HG02798 (cell line): Measurements from ENCODE around the gene COL27A1.
A peak's percentile ranks its signal among the peaks of the same experiment; 100 is the strongest.

Experiments
- ATAC-seq: cut with Tn5 transposase; IDR thresholded peaks from one replicate; pipeline ENCODE4 v1.9.1; 2021; ENCODE audit warnings: mild to moderate bottlenecking; ENCODE audit not compliant: unreplicated experiment, poor library complexity

The COL27A1 gene

DNA sequence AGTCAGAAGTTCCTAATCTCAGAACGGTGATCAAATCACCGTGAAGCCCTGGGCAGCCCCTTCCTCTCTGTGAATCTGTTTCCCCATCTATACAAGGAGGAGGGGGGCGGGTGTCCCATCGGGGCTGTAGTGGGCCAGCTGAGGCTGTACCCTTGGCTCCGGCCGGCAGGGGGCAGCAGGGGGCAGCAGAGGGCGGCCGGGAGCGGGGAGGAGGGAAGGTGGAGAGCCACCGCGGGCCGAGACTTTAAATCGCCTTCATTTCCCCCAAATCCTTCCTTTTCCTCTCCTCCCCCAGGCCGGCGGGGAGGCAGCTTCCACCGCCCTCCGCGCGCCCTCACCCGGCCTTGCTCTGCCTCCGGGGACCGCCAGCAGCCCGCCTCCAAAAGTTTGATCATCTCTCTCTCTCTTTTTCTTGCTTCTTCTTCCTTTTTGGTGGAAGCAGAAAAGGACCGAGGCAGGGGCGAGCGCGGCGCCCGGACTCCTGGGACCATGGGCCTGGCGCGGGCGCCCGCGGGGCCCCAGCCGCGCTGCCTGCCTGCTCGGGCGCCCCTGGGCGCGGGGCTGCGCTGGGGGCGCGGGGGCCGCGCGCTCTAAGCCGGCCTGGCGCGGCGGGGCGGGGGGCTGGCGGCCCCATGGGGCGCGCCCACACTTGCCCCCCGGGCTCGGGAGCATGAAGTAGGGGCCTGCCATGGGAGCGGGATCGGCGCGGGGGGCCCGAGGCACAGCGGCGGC is at the start of gene COL27A1:
TSS of gene COL27A1 (plus strand) at position 275 of the 732 bp plus-strand sequence. CDS start at position 689, 414 bp downstream.
- peak; percentile 94 for ATAC-seq

DNA sequence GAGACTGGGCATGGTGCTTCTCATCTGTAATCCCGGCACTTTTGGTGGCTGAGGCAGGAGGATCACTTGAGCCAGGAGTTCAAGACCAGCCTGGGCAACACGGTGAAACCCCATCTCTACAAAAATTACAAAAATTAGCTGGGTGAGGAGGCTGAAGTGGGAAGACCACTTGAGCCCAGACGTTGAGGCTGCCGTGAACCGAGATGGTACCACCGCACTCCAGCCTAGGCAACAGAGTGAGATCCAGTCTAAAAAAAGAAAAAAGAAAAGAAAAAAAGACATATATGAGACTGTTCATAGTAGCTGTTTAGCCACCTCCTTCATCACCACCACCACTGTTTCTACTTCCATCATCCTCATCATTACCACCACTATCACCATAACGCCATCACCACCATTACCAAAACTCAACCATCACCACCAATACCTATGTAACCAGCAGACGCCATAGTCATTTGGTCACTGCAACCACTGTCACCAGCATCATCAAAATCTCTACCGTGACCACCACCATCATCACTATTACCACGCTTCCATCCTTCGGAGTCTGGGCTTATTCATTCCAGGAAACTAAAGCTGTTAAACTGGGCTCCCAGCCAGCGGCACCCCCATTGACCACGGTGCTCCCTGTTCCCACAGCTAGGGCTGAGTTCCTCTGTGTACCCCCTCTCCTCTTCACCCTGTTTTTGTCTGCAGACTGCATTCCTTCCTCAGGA is 47.9 kb upstream of the COL27A1 start:
- no peak for ATAC-seq

DNA sequence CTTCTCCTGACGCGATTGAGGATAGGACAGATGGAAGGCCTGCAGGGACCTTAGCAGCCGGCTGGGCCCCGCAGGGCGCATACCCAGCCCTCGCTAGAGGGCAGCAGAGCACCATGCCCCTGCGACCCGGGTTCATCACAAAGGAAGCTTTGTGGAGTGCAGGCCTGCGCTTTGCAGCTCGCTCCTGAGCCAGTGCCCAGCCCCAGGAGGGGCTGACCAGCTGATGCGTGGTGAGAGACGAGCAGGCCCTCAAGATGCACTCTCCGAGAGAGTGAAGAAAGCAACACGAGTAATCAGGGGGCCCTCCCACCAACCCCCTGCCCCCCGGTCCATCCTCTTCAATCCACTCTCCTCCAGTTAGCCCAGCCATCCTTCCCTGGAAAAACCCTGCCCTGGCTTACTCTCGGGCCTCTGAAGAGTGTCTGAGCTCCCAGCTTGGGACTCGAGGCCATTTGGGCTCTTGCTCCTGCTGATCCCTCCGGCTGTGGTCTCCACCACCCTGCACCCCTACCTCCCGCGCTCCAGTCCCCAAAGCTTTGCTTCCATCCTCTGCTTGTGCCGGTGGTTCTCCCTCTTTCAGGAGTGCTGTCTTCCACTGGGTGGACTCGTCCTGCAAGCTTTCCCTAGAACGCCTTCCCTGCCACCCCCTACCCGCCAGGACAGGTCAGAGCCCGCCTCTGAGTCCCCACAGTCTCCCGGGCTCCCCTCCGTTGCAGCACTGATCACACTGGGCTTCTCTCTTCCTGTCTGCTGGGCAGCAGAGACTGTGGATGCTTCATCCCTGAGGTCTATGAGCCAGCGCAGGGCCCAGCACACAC is 47.1 kb upstream of the COL27A1 start:
- ATAC-seq = peak; percentile 62

DNA sequence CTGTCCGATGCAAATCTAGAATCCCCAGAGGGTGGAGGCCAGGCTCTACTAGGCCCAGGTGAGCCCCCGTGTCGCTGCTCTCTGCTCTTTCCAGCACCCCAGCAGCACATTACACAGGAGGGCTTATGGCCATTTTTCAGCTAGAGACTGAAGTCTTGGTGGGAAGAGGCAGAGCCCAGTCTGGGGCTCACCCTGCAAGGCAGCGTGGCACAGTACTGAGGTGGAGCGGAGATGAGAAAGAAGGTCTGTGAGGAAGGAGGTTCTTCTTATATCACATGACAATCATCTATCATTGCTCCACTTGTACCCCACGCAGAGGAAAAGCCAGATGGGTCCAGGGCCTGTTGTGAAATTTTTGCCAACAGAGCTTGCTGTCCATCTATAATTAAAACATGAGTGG is 46.2 kb upstream of the COL27A1 start:
- ATAC-seq = no peak

DNA sequence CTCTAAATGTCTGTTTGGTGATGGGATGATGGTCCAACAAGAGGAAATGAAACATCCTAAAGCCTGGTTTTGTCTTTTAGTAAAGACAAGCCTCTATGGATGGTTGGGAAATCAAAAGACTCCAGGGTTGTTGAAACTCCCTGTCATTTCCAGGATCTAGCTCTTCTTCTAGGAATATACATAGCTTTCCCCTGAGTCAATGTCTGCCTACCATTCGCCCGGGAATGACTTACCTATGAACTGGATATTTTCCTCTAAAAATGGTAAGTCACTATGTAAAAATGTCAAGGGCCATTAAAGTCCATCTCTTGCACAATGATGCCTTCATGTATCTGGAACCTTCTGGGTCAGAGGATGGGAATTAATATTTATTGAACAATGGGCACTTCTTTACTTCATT is 45.2 kb upstream of the COL27A1 start:
- no peak for ATAC-seq

DNA sequence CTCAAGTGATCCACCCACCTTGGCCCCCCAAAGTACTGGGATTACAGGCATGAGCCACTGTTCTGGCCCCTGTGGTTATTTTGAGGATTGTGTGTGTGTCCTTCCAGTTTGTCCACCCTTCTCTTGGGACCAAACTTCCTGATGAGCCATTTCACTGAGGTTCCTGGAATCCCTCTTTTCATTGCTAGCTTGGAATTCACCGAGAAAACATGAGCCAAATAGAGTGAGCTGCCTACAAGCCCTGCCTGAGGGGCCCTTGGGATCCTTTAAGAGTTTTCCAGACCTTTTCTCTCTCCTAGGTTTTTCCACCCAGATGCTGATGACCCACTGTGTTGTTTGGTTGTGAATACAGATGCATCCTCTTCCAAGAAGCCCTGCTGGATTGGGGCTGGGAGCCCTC is 43.0 kb upstream of the COL27A1 start:
- ATAC-seq = no peak

DNA sequence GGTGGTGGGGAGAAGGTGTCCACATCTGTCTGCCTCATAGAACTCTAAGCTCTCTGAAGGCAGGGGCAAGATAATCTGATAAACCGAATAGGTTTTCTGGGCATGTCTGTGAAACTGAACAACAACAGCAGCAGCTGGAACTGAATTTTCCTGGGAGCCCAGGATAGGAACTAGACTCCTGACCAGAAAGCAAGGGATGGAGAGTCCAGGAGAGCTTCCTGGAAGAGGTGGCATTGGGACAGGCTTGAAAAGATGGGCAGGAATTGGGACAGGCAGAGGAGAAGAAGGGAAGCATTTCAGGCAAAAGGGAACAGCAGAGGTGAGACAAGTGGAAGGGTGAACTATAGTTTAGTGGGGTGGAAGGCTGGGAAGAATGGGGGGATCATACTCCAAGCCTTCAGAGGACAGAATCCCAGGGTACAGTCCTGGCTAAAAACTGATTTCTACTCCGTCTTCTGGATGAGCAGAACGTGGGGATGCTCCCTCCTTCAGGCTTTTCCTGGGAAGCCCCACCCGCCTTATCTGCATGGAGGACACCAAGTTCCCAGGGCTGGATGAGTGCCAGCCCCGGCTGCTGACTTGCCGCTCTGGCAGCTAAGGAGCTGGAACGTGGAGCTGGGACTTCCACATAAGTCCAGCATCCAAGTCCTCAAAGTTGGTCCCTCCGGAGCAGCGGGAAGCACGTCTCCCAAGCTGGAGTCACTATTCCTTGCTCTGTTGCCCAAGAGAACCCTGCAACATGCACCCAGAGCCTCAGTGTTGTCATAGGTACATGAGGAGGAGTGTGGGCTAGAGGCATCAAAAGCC is 42.4 kb upstream of the COL27A1 start:
- no peak for ATAC-seq

DNA sequence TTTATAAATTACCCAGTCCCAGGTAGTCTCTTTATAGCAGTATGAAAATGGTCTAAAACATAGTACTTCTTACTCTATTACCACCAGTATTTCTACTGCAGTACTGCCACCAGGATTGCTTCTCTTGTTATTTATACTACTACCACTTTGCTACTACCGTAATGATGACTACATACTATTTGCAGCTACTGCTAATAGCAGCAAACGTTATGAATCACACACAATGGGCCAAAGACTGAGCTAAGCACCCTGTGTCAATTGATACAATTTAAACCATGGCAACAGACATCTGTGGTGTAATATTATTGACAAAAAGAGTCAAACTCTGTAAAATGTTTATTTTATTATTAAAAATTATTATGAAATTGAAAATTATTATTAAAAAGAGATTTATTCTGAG is 41.0 kb upstream of the COL27A1 start:
- ATAC-seq = no peak

DNA sequence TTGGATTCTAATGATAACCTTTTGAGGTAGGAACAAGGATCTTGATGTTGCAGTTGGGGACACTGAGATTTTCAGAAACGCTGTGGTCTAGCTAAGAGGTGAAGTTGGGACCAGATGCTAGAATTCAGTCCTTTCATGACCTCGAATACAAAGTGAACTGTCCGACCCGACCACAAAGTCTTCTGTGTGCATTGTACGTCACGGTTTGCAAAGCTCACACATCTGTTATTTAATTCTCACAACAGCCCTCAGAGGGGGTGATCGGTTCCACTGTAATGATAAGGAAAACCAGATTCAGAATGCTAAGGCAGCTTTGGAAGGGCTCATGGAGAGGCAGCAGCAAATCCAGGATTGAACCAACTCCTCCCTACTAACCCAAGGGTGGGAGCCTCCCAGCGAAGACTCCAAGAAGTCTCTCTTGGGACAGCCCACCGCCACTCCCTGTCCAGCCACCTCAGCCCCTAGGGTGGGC is 39.6 kb upstream of the COL27A1 start:
- ATAC-seq = no peak

DNA sequence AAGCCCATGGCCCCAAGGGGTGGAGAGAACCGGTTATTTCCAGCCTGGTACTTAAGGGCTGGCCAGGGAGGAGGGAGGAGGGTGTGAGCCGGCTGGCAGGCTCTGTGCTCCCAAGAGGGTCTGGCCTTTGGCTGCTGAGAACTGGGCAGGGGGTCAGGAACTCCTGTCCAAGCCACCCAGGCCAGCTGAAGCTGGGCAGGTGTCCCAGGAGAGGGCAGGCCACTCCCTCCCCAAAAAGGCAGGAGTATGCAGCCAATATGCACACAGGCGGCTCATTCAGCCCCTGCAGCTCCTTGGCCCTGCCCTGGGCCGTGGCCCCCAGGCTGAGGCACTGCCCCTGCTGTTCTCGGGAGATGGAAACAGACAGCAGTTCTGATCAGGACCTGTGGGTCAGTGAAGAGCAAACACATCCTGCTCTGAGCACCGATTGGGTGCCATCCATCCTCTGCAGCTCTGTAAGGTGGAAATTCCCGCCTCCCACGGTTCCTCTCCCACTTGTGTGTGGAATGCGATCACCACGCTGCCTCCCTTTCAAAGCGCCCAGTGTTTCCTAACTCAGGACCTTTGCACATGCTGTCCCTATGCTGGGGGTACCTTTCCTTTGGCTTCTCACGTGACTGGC is 39.1 kb upstream of the COL27A1 start:
- ATAC-seq = no peak

DNA sequence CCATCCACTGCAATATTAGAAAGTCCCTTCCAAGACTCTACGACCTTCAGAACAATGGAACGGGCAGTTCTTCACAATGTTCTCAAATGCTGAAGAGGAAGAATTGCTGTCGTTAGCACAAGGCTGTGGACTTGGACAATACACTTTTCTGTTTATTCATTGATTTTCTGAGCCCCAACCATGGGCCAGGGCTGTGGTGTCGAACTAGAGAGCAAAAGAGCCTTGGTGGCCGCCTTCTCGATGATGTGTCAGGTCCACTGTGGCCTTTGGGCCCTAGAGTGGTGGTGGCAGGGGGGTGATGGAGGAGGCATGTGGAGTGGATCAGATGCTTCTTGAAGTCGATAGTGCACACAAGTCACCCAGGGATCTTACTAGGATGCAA is 37.7 kb upstream of the COL27A1 start:
- ATAC-seq = no peak

DNA sequence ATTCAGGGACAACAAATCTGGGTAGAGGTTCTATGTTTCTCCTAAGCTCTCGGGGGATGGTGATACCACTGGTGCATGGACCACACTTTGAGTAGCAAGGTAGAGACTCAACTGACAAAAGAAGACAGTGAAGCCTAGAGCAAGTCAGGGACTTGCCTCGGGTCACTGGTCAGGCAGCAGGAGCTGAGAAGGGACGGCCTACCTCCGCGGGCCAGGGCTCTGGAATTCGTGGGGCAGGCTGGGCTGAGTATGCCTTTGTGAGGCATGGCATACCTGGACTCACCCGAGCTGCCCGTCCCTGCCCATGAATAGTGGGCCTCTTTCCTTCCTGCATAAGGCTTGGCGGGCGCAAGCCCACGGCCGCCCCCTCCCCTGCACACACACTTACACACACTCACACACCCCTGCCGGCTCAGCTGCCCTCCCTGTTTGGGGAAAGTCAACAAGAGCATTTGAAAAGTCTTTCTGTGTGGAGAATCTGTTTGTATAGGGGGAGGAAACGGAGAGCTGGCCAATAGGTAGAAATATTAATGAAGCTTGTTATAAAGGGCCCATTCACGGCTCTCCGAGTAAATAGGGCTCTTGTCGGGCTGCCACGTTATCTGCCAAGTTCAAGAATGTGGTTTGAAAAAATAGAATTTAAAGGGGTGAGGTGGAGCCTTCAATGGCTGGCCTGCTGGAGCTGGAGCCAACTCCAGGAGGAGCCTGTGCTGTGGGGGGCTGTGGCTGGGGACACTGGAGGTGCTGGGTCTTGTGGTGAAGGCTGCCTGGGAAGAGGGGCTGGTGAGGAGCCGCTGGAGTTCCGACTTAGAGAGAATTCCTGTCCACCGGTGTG is 37.1 kb upstream of the COL27A1 start:
- ATAC-seq = no peak

DNA sequence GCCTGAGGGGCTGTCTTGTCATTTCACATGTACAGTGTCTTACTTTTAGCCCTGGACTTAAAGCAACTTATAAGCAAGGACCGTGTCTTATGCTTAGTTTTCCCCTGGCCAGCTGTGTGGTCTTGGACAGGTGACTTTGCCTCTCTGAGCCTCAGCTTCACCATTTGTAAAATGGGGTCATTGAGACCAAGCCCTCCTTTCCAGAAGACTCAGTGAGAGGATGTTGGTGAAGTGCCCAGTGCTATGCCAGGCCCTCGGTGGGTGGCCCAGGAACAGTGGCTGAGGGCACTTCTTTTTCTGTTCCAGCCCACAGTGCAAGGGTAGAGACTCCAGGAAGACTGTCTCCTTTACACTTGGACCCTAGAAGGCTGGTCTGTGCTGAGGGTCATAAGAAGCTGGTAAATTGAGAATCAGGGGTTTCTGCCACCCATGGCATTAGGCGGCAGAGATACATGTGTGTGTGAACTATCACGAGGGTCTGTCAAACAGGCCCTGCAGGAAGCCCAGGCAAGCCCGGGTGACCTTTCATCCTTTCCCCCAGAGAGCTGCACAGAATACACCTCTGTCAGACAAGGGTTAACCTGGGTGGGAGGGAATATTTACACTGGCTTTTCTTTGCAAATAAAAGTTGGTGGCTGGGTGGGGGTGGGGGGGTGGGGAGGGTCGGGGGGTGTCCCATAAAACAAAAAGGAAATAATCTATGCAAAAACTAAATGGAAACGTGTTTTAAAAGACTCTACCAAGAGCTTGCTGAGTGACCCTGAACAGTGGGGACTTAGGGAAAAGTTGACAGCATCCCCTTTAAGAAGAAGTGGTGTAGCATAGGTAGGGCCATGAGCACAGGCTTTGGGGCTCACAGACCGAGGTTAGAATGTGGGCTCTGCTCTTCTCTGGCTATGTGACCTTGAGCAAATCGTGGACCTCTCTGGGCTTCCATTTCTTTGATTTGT is 35.8 kb upstream of the COL27A1 start:
- ATAC-seq = no peak

DNA sequence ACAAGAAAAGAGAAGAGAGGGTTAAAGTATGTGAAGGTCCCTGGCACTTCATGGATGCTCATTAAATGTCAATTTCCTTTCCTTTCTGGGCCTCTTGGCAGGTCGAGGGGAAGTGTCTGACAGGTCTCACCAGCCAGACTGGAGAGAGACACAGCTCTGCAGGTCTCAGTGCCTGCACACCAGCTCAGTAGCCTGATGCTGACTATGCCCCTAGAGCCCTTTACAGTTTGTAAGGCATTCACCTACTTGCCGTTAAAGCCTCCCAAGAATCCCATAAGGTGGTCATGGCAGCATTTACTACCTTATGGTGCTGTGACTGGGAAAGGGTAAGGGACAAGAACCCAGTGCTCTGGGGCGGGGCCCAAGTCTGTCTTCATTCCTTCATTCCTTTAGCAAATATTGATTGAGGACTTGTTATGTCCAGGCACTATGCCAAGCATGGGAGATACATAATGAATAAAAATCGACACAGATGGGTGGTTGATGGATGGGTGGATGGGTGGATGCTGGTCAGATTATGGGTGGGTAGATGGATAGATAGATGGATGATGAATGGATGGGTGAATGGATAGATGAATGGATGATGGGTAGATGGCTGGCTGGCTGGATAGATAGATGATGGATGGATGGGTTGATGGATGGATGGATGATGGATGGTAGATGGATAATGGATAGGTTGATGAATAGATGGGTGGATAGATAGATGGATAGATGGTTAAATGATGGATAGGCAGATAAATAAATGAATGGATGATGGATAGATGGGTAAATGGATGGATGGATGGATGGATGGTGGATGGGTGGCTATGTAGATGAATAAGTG is 34.9 kb upstream of the COL27A1 start:
- ATAC-seq = no peak

DNA sequence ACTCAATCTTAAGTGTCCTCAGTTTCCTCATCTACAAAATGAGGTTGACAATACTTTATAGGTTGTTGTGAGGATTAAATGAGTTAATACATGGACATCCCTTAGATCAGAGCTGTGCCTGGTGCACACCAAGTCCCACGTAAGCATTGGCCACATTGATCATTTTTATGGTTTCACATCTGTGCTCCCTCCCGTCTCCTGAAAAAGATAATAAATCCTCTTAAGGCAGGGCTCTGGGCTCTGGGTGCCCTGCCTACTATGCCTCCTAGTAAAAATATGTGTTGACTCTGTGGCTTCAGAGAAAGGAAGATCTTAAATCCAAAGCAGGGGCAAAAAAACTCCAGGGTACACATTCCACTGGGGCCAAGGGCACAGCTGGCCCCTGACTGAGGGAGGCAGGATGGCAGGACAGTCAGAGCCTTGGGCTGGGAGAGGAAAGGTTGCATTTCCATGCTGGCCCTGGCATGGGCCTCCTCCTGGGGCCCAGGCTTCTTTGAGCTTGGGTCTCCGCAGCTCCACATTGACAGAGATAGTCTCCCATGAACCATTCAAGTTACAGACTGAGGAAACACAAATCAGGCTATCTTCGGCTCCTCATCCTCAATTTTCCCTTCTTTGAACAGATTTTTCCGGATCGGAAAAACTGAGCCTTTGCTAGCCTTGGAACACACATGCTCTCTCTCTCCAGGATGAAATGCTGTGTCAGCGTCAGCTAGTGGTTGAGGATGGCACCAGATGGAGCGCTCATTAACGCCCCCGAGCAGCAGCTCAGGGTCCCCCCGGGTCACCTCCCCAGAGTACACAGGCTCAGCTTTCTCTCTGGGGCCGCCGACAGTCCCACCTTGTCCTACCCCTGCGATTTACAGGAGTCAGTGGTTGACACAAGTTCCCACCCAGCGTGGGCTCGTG is 33.9 kb upstream of the COL27A1 start:
- ATAC-seq = no peak
